Mesendoderm (in vitro differentiated cells): ENCODE results near the gene ASTN2.

Source experiments
- DNase-seq: peaks from one replicate; pipeline ENCODE4 v3.0.0; 2013
- H2AK5ac ChIP-seq: 2 replicates; pipeline ENCODE4 v1.6.1; 2013; ENCODE audit warnings: low read length, inconsistent platforms
- H2BK120ac ChIP-seq: 2 replicates; pipeline ENCODE4 v1.6.1; 2013; ENCODE audit warnings: low read depth, mild to moderate bottlenecking, low read length, moderate library complexity, mixed read lengths
- H2BK15ac ChIP-seq: replicated peaks from 2 replicates; pipeline ENCODE4 v1.6.1; 2013; ENCODE audit warnings: low read depth, mild to moderate bottlenecking, moderate library complexity
- H2BK5ac ChIP-seq: 2 replicates; pipeline ENCODE4 v1.6.1; 2013; ENCODE audit warnings: low read length, inconsistent platforms
- H3K18ac ChIP-seq: 2 replicates; pipeline ENCODE4 v1.6.1; 2013; ENCODE audit warnings: mild to moderate bottlenecking, low read length, mixed read lengths
- H3K23ac ChIP-seq: one replicate; pipeline ENCODE4 v1.6.1; 2013; ENCODE audit warnings: low read length
- H3K27ac ChIP-seq: 2 replicates; pipeline ENCODE4 v1.5.1; 2013; ENCODE audit warnings: low read depth, mild to moderate bottlenecking, inconsistent platforms, low read length, moderate library complexity
- H3K27me3 ChIP-seq: 2 replicates; pipeline ENCODE4 v1.6.1; 2013; ENCODE audit warnings: low read length, control low read depth, mild to moderate bottlenecking, inconsistent platforms; ENCODE audit not compliant: insufficient read depth, poor library complexity
- H3K36me3 ChIP-seq: 2 replicates; pipeline ENCODE4 v1.6.1; 2013; ENCODE audit warnings: low read length, inconsistent platforms; ENCODE audit not compliant: control insufficient read depth, insufficient read depth
- H3K4ac ChIP-seq: one replicate; pipeline ENCODE4 v1.6.1; 2013; ENCODE audit warnings: low read depth, mild to moderate bottlenecking, low read length, moderate library complexity
- H3K4me1 ChIP-seq: 2 replicates; pipeline ENCODE4 v1.6.1; 2013; ENCODE audit warnings: low read depth, low read length, inconsistent platforms; ENCODE audit not compliant: control insufficient read depth
- H3K4me2 ChIP-seq: 2 replicates; pipeline ENCODE4 v1.6.1; 2013; ENCODE audit warnings: low read length
- H3K4me3 ChIP-seq: 2 replicates; pipeline ENCODE4 v1.5.1; 2013; ENCODE audit warnings: mild to moderate bottlenecking, low read length
- H3K56ac ChIP-seq: one replicate; pipeline ENCODE4 v1.6.1; 2013; ENCODE audit warnings: low read length
- H3K79me1 ChIP-seq: 2 replicates; pipeline ENCODE4 v1.6.1; 2013; ENCODE audit warnings: low read length, inconsistent platforms
- H3K79me2 ChIP-seq: 2 replicates; pipeline ENCODE4 v1.6.1; 2013; ENCODE audit warnings: mild to moderate bottlenecking, low read length; ENCODE audit not compliant: control insufficient read depth, insufficient read depth
- H3K9ac ChIP-seq: 2 replicates; pipeline ENCODE4 v1.6.1; 2013; ENCODE audit warnings: low read length, inconsistent platforms
- H4K5ac ChIP-seq: one replicate; pipeline ENCODE4 v1.6.1; 2013; ENCODE audit warnings: low read length
- H4K8ac ChIP-seq: one replicate; pipeline ENCODE4 v1.6.1; 2013; ENCODE audit warnings: low read depth, mild to moderate bottlenecking, control low read depth, low read length, moderate library complexity
- WGBS: extraction: QIAGEN DNeasy Blood & Tissue Kit; methylation state at CpG from one replicate; pipeline ENCODE4 v1.1.7; 2013; ENCODE audit warnings: low lambda C conversion rate, missing lambda C conversion rate; ENCODE audit not compliant: insufficient coverage; ENCODE audit errors: extremely low coverage; 5-methylcytosine and 5-hydroxymethylcytosine counted together

The ASTN2 gene

DNA sequence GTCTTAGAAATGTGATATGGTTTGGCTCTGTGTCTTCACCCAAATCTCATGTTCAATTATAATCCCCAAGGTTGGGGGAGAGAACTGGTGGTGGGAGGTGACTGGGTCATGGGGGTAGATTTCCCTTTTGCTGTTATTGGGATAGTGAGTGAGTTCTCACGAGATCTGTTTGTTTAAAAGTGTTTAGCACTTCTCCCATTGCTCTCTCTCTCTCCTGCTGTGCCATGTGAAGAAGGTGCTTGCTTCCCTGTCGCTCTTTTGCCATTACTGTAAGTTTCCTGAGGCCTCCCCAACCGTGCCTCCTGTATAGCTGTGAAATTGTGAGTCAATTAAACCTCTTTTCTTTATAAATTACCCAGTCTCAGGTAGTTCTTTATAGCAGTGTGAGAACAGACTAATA, 203.6 kb downstream of the ASTN2 start:
- no CpG with 5 or more reads among the region's 3 CpGs for WGBS
- H4K5ac ChIP-seq: no peak overlapping the region
- no peak overlapping the region for H3K4me3 ChIP-seq
- no peak overlapping the region for H3K56ac ChIP-seq
- no peaks in the 10 kb centered on the region for H3K79me2 ChIP-seq
- no peak overlapping the region for H3K9ac ChIP-seq
- no peaks in the 10 kb centered on the region for H3K79me1 ChIP-seq
- H4K8ac ChIP-seq: no peak overlapping the region
- H2AK5ac ChIP-seq: no peak overlapping the region
- H3K36me3 ChIP-seq: no peaks in the 10 kb centered on the region
- no peak overlapping the region for H3K23ac ChIP-seq
- no peak overlapping the region for H3K4ac ChIP-seq
- H2BK5ac ChIP-seq: no peak overlapping the region
- DNase-seq: peak; percentile 49
- no peak overlapping the region for H2BK120ac ChIP-seq
- H3K4me2 ChIP-seq: no peak overlapping the region
- H3K27ac ChIP-seq: no peak overlapping the region
- H3K4me1 ChIP-seq: peaks cover 1% of the 10 kb centered on the region
- no peak overlapping the region for H2BK15ac ChIP-seq
- no peak overlapping the region for H3K18ac ChIP-seq
- no peaks in the 10 kb centered on the region for H3K27me3 ChIP-seq

DNA sequence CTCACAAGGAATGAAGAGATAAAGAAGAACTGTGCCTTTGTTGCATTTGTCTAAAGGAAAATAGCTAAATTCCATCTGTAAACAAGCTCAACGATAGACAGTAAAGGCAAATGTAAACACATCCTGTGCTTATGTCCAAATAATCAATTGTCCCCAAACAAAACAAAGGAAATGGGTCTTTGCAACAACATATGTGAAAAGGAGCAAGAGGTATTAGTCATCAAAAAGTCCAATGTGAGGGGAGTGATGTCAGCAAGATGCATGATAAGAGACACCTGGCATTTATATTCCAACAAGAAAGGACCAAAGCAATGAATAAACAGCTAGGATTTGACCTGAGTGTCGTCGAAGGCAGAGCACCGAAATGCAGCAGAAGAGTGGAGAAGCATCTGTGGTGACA, 209.1 kb downstream of the ASTN2 start:
- Histone ChIP-seq H4K8ac (no peak overlapping the region), H3K79me1 (no peaks in the 10 kb centered on the region), H3K27me3 (no peaks in the 10 kb centered on the region), H3K36me3 (no peaks in the 10 kb centered on the region), H2BK15ac (no peak overlapping the region), H3K4me2 (no peak overlapping the region), H3K56ac (no peak overlapping the region), H3K18ac (peak overlapping the region; percentile 51), H3K4me1 (peaks cover 2% of the 10 kb centered on the region), H3K4ac (no peak overlapping the region), H2BK5ac (no peak overlapping the region), H3K27ac (no peak overlapping the region), H4K5ac (no peak overlapping the region), H2AK5ac (no peak overlapping the region), H2BK120ac (no peak overlapping the region), H3K9ac (no peak overlapping the region), H3K4me3 (no peak overlapping the region), H3K23ac (no peak overlapping the region), H3K79me2 (no peaks in the 10 kb centered on the region)
- DNase-seq: no peak
- no CpG with 5 or more reads among the region's 4 CpGs for whole genome bisulfite sequencing

DNA sequence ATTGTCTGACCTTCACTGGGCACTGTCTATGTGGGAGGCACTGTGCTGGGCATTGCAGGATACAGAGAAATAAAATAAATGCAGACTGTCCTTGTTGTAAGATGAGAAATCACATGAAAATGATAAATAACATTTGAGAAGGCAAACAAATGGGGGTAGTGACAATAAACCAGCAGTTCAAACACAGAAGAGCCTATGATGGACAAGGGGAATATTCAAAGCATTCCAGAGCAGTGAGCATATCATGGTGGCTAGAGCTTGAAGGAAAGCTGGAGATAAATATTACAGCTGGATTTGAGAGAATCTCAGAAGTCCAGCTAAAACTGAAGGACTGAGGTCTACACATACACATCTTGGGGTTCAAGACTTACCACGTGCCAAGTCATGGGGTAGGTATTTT, 209.9 kb downstream of the ASTN2 start:
- no peak for DNase-seq
- Histone ChIP-seq H2BK5ac (no peak overlapping the region), H4K8ac (no peak overlapping the region), H3K27me3 (no peaks in the 10 kb centered on the region), H3K79me2 (no peaks in the 10 kb centered on the region), H2BK120ac (no peak overlapping the region), H3K4me2 (no peak overlapping the region), H3K4me3 (no peak overlapping the region), H3K18ac (no peak overlapping the region), H3K56ac (no peak overlapping the region), H2AK5ac (no peak overlapping the region), H3K4ac (no peak overlapping the region), H3K9ac (no peak overlapping the region), H3K4me1 (peaks cover 2% of the 10 kb centered on the region), H3K27ac (no peak overlapping the region), H2BK15ac (no peak overlapping the region), H3K79me1 (no peaks in the 10 kb centered on the region), H3K23ac (no peak overlapping the region), H3K36me3 (no peaks in the 10 kb centered on the region), H4K5ac (no peak overlapping the region)
- no CpG with 5 or more reads among the region's 1 CpG for WGBS

DNA sequence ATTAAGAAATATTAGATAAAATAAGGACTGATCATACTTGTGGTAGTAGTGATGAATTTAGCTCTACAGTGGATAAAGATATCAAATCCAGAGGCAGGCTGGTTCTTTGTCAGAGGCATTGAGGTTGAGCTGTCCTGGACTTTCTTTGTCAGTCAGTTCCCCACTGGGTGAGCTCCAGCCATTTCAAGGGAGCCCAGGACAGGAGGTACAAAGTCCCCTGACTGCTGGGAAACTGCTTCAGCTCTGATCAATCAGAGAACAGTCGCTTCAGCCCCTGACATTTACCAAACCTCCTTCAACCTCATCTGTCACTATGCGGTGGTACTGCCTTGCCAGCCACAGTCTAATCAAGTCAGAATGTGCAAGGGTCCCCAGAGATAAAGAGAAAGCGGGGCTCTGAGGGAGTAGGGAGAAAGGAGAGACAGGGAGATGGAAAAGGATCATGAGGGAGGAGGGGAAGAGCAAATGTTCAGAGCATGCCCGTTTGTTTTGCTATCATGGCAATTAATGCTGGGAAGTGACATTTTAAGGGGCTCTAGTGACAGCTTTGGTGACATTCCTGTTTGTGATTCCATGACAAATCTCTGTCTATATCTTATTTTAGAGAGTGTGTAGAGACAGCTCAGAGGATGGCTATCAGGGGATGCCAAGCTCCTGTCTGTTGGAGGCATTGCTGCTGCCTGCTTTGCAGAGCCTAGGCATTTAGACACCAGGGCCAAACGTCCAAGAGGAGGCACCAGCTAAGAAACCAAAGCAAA, 223.2 kb downstream of the ASTN2 start:
- H2BK120ac ChIP-seq: no peak overlapping the region
- H3K9ac ChIP-seq: no peak overlapping the region
- no peak overlapping the region for H2BK5ac ChIP-seq
- no peak overlapping the region for H2BK15ac ChIP-seq
- no peaks in the 10 kb centered on the region for H3K4me1 ChIP-seq
- H3K18ac ChIP-seq: no peak overlapping the region
- H3K4me2 ChIP-seq: no peak overlapping the region
- H4K5ac ChIP-seq: no peak overlapping the region
- H3K56ac ChIP-seq: no peak overlapping the region
- H4K8ac ChIP-seq: no peak overlapping the region
- H3K27ac ChIP-seq: no peak overlapping the region
- no peaks in the 10 kb centered on the region for H3K79me1 ChIP-seq
- no peak overlapping the region for H3K23ac ChIP-seq
- H3K36me3 ChIP-seq: no peaks in the 10 kb centered on the region
- H3K27me3 ChIP-seq: no peaks in the 10 kb centered on the region
- no peak overlapping the region for H2AK5ac ChIP-seq
- no peaks in the 10 kb centered on the region for H3K79me2 ChIP-seq
- no CpG with 5 or more reads among the region's 5 CpGs for WGBS
- DNase-seq: no peak
- H3K4ac ChIP-seq: no peak overlapping the region
- no peak overlapping the region for H3K4me3 ChIP-seq

DNA sequence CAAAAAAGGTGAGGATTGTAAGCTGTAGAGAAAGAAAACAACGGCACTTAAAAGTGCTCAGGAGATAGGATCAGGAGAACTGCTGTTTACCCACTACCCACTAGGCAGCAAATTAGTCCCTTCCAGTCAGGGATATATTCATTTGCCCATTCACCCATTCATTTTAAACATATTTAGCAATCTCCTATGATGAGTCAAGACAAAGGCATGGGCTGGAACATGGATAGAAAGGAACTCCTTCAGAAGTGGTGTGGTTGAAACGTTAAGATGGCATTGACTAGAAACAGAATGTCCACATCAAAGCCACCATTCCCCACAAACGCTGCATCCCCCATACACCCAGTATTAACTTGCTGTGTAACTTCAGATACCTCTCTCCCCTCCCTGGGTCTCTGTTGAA, 225.7 kb downstream of the ASTN2 start:
- no peaks in the 10 kb centered on the region for H3K36me3 ChIP-seq
- H3K4me2 ChIP-seq: no peak overlapping the region
- H3K27me3 ChIP-seq: no peaks in the 10 kb centered on the region
- no peak overlapping the region for H3K18ac ChIP-seq
- no peak overlapping the region for H3K27ac ChIP-seq
- no peak for DNase-seq
- H2BK120ac ChIP-seq: no peak overlapping the region
- no peak overlapping the region for H3K4me3 ChIP-seq
- no peak overlapping the region for H3K4ac ChIP-seq
- H2BK5ac ChIP-seq: no peak overlapping the region
- no CpG with 5 or more reads among the region's 3 CpGs for WGBS
- H3K79me1 ChIP-seq: no peaks in the 10 kb centered on the region
- no peak overlapping the region for H4K5ac ChIP-seq
- no peak overlapping the region for H3K23ac ChIP-seq
- H2AK5ac ChIP-seq: no peak overlapping the region
- no peak overlapping the region for H4K8ac ChIP-seq
- peaks cover 4% of the 10 kb centered on the region for H3K4me1 ChIP-seq
- H2BK15ac ChIP-seq: no peak overlapping the region
- H3K79me2 ChIP-seq: no peaks in the 10 kb centered on the region
- H3K56ac ChIP-seq: no peak overlapping the region
- H3K9ac ChIP-seq: no peak overlapping the region

DNA sequence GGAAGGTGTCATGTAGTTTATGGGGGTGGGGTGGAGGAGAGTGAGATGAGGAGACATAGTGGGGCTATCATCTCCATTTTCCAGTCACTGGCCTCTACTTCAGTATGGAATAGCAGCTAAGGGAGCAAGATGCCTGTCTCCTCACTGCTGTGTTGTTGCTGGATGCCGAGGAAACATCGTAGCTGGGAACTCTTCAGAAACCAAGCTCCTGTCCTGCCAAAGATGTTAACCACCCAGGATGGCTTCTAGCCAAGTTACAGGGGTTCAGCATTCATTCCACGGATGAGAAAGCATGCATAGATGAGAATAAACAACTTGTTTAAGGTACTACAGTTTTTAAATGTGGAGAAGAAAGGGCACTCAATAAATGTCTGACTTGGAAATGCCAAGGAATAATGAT, 226.5 kb downstream of the ASTN2 start:
- H3K4ac ChIP-seq: no peak overlapping the region
- no peak overlapping the region for H3K4me2 ChIP-seq
- H3K4me3 ChIP-seq: no peak overlapping the region
- H3K56ac ChIP-seq: no peak overlapping the region
- no peak overlapping the region for H2BK120ac ChIP-seq
- H3K9ac ChIP-seq: no peak overlapping the region
- no peak overlapping the region for H3K23ac ChIP-seq
- H4K8ac ChIP-seq: no peak overlapping the region
- H2BK5ac ChIP-seq: no peak overlapping the region
- no peak for DNase-seq
- H3K4me1 ChIP-seq: peaks cover 11% of the 10 kb centered on the region
- H3K36me3 ChIP-seq: no peaks in the 10 kb centered on the region
- H3K27ac ChIP-seq: no peak overlapping the region
- no peaks in the 10 kb centered on the region for H3K79me1 ChIP-seq
- no peaks in the 10 kb centered on the region for H3K27me3 ChIP-seq
- no peak overlapping the region for H4K5ac ChIP-seq
- H2AK5ac ChIP-seq: no peak overlapping the region
- no peak overlapping the region for H2BK15ac ChIP-seq
- H3K18ac ChIP-seq: no peak overlapping the region
- no CpG with 5 or more reads among the region's 3 CpGs for WGBS
- no peaks in the 10 kb centered on the region for H3K79me2 ChIP-seq
